HG03196 (cell line): ENCODE data around the gene PNPLA5.
"Not testable (repeated sequence)": the region's sequence is repeated elsewhere in the genome, so short reads cannot be mapped to it uniquely, and the experiment has no call there.

ENCODE experiments used
- ATAC-seq: cut with Tn5 transposase; IDR thresholded peaks from one replicate; pipeline ENCODE4 v1.9.1; 2021; ENCODE audit not compliant: unreplicated experiment

The PNPLA5 gene, protein sequence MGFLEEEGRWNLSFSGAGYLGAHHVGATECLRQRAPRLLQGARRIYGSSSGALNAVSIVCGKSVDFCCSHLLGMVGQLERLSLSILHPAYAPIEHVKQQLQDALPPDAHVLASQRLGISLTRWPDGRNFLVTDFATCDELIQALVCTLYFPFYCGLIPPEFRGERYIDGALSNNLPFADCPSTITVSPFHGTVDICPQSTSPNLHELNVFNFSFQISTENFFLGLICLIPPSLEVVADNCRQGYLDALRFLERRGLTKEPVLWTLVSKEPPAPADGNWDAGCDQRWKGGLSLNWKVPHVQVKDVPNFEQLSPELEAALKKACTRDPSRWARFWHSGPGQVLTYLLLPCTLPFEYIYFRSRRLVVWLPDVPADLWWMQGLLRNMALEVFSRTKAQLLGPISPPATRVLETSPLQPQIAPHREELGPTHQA

DNA sequence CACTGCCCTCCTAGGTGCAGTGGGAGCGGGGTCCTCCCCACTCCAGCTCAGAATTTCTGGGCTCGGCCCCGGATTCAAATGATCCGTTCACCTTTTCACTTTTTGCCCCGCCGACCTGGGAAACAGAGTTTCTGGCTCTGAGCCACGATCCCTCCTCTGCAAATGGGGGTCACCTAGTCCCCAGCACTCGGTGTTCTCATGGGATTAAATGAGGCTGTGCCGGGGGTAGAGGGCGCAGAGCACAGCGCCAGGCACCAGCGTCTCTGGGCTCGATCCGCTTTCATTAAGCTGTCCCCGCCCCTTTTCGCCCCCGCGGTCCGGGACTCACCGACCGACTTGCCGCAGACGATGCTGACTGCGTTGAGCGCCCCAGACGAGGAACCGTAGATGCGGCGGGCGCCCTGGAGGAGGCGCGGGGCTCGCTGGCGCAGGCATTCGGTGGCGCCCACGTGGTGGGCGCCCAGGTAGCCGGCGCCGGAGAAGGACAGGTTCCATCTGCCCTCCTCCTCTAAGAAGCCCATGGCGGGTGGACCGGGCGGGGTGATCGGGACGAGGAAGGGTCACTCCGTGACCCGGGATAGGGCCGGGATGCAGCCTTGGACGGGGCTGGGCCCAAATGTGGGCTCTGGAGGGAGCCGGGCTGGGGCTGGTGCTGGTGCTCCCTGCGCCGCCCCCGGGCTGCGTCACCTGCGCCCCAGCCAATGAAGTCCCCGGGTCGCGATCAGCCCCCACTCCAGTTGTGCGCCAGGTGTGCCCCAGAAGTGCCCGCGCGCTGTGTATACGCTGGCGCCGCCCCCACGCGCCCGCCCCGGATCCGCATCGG, at the start of gene PNPLA5:
PNPLA5 (minus strand) TSS at position 654 of the 823 bp plus-strand sequence; CDS start at position 521, 133 bp downstream.
- no peak for ATAC-seq

DNA sequence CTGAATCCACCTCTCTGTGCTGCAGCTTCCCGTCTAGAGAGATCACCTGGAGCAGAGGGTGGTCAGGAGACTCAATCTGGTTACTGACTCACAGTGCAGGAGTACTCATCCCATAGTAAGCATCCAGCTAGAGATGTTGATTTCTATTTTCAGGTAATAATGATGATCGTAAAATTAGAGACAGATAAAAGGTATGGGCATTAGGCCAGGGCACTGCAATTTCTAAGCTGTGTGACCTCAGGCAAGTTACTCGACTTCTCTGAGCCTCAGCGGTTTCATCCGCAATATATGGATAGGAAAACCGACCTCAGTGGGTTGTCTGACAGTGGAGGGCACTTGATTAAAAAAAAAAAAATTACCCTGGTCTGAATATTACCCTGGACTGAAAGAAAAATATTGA, 49.6 kb upstream of the PNPLA5 start:
- ATAC-seq: no peak

DNA sequence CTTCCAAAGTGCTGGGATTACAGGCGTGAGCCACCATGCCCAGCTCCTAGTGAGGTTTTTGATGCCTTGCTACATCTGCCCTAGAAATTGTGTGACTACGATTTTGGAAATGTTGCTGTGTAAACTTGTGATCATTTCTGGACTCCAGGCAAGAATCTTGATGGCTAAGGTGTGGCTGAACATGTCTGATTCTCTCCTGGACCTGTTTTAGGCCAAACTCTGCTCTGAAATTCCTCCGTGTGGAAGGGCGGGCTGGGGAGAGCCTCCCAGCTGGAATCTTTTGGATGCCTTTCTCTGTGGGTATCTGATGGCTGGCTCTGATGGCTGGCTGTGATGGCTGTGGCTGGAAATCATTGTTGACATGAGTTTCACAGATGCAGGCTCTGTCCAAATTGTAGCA, 40.0 kb upstream of the PNPLA5 start:
- ATAC-seq: no peak

DNA sequence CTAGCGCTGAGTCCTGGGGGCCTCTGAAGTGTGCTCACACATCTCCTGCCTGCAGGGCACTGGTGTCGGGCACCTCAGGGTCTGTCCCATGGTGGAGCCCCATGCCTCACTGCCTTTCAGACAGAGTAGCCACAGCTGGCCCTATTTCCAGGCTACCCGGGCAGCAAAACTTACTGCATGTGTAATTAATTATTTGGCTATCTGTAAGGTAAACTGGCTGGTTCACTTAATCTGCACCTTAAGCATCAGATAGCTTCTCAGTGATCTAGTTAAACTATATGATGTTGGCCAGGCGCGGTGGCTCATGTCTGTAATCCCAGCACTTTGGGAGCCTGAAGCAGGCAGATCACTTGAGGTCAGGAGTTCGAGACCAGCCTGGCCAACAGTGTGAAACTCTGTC, 37.1 kb upstream of the PNPLA5 start:
- no peak for ATAC-seq

DNA sequence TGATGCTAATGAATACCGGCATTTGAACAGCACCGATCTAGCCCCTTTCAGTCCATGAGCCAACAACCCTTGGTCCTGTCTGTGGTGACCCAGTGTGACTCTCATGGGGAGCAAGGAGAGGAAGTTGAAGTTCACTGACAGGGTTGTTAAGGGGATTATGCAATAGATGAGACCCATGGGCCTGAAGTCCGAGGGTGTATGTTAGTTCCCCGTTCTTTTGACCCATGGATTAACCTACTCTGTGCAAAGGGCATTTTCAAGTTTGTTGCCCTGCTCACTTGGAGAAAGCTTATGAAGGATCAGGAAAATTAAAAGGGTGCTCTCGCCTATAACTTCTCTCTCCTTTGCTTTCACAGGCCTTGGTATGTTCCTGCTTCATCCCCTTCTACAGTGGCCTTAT, 36.7 kb upstream of the PNPLA5 start:
- no peak for ATAC-seq

DNA sequence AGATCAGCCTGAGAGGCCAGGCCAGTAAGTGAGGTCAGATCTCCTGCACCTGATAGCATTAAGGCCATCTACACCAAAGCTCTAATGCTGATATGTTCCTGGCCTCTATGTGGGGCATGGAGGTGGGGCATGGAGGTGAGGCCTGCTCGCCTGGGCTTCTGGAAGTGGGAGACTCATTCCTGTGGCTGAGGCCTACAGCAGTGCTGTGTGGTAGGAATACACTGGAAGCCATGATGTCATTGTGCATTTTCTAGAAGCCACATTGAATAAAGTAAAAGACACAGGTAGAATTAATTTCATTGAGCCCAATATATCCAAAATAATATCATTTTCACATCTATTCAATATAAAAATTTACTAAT, 34.5 kb upstream of the PNPLA5 start:
- ATAC-seq: no peak

DNA sequence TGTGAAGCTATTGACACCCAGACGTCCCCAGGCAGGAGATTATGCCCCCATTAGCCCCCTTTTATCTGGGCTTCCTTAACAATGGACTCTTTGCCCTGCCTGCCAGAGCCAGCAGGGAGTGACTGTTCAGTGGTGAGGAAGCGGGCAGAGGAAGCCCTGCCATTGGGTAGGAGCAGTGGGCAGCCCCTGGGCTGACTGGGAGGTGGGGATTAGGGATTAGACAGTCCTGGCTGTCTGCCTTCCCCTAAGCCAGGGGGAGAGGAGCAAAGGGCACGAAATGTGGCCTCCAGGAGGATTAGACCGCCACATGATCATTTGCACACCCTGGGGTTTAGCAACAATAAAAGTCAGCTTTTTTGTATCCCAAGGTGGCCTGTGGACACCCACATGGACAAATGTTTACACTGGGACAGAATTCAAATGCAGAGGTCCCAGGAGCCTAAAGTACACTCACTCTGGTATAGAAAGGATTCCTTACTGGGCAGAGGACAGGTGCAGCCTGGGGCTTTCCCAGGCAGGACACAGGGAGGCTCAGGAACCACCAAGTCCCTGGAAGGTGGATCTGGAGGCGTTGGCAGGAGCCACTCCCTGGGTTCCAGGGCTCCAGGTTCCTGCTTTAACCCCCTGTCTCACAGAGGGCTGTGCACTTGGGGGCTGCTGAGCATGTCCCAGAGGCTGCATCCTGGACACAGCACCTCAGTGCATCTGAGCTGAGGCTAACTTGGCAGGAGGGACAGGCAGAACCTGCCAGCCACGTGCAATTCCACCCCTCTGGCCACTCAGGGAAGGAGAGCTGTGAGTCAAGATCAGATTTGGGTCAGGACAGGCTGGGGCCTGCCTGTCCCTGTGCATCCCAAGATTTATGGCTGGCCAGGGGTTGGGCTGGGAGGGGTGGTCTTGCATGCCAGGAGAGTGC, 33.9 kb upstream of the PNPLA5 start:
- no peak for ATAC-seq

DNA sequence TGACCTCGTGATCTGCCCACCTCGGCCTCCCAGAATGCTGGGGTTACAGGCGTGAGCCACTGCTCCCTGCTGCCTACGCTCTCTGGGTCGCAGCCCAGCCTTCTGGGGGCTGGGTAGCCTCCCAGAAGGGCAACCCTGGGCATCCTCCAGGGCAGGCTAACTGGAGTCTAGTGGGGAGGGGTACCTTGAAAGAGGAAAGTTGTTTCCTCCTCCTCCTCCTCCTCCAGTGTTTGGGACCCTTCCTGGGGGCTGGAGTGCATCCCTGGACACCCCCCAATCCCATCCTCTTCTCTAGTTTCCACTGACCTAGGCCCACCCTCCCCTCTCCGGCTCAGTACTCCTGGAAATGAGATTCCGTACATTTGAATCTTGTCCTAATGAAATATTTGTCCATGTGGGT, 33.1 kb upstream of the PNPLA5 start:
- no peak for ATAC-seq

DNA sequence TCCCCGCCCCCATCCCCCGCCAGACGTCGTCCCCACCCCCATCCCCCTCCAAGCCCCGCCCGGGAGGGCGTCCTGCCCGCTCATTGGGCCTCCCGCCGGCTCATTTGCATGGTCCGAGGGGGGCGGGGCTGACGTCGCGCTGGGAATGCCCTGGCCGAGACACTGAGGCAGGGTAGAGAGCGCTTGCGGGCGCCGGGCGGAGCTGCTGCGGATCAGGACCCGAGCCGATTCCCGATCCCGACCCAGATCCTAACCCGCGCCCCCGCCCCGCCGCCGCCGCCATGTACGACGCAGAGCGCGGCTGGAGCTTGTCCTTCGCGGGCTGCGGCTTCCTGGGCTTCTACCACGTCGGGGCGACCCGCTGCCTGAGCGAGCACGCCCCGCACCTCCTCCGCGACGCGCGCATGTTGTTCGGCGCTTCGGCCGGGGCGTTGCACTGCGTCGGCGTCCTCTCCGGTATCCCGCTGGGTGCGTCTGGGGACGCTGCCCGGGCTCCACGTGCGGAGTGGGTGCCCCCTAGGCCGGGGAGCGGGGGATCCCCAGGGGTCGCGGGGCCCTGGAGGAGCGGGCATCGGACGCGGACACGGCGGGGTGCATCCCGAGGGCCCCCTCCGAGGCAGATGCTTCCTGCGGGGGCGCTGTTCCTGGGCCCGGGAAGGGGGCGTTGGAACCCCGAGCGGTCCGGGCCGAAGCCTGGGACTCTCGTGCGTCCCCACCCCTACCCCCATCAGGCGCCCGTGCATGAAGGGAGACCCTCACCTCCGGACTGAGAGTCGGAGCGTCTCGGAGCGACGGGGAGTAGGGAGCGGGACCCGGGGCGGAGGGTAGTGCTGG, 32.0 kb upstream of the PNPLA5 start, which contains the start of gene PNPLA3:
PNPLA3 (plus strand) TSS at position 175 of the 834 bp plus-strand sequence; CDS start at position 282, 107 bp downstream.
- ATAC-seq: no peak

DNA sequence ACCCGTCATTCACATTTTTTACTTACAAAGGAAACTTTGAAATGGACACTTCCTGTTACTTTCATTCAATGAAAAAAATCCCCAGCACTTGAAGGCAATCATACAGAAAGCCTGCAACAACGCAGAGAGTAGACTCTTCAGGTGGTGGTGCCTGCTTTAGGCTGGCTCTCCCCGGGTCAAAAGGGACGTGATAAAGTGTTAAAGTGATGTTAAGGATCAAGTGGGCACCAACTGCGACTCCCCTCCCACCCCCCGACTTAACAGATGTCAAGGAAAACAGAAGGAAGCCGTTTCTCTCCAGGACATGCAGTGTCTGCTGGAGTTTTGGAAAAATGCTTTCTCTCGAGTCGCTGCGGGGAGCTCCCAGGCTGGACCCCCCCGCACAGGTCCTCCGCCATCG, 31.4 kb upstream of the PNPLA5 start:
- no peak for ATAC-seq

DNA sequence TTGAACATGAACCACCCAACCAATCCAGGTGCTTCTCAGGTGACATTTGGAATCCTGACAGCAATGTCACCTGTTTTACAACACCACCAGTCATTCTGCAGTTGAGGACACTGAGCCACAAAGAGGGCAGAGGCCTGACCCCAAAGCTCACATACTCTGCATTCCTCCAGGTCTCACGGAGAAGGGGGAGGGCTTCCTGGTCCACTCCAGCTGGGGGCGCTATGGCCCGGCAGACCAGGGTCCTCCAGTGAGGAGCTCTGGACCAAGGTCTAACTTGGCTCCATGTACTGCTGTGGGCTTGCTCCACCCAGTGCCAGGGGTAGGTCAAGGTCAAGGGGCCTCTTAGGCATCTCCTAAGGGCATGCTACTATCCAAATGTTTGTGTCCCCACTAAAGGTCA, 30.3 kb upstream of the PNPLA5 start:
- no peak for ATAC-seq

DNA sequence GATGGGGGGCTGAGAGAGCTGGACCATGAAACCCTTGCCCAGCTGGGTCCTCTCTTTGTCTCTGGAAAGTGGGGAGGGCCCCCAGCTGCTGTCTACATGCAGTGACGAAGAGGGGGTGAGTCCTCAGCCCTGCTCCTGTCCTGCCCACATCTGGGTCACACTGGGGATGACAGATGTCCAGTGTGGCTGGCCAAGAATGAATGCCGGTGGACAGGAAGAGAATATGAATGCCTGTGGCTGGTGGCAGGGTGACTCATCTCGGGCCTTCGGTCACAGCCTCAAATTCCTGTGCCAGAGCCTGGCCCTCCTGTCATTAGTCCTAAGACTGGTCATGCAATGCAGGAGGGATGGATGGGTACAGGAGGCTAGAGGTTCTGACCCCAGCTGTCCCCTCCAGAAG, 29.6 kb upstream of the PNPLA5 start:
- ATAC-seq: no peak

DNA sequence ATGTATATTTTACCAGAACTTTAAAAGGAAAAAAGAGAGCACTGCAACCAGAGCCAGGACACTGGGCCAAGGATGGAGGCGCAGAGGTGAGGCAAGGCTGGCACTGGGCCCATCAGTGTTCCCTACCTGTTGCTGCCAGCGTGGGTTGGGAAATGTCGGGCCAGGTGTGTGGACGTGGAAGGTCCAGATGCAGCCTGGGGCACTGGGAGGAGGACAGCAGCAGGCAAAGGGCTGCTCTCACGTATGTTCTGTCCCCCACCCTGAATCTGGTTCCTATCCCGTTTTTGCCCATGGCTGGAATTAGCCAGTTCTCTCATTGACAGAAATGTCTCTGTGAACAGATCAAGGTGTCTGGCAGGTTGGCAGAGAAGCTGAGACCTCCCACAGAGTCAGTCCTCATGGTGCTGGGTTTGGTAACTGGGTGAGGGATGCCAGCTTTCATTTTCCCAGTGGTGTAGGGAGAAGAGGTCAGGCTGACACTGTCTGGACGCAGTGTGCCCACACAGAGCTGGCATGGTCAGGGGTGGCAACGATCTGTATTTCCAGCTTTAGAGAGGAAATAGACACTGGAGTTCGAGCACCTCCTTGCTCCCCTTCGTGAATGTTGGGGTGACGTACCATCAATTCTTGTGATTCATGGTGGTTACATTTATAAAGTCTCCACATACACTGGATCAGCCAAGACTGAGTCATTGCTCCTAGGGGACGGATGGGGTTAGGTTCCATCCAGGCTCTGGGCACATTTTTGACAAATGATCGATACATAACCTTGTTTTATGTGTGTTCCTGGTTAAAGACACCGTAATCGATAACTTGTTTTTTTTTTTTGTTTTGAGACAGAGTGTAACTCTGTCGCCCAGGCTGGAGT, 27.5 kb upstream of the PNPLA5 start:
- ATAC-seq: no peak

DNA sequence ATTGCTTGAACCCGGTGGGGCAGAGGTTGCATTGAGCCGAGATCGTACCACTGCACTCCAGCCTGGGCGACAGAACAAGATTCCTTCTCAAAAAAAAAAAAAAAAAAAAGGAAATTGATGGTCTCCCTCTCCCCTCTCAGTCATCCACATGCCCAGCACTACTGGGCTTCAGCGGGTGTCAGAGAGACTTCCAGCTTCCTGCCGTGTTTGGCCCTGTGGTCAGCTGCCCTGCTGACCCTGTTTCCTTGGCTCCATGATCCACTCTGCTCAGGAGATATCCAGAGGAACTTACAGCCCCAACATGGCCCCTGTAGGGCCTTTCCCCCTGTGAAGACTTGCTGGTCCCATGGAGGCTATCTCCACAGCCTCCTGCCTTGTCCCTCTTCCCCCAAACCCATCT, 25.7 kb upstream of the PNPLA5 start:
- ATAC-seq: no peak

DNA sequence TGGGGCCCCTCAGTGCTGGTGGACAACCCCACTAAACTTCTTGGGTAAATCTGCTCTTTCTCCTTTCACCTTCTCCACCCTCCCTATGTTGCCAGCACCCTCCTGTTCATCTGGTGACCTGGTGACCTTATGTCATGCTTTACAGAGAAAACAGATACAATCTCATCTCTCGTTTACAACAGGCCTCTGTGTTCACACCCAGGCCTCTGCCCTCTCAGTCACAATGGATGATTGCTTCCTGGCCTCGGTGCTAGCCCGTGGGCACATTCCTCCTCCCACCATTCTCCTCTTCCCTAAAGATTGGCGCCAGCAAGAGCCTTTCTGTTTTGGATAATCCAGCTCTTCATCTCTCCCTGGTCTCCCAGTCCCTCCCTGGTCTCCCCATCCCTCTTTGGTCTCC, 19.5 kb upstream of the PNPLA5 start:
- no peak for ATAC-seq

DNA sequence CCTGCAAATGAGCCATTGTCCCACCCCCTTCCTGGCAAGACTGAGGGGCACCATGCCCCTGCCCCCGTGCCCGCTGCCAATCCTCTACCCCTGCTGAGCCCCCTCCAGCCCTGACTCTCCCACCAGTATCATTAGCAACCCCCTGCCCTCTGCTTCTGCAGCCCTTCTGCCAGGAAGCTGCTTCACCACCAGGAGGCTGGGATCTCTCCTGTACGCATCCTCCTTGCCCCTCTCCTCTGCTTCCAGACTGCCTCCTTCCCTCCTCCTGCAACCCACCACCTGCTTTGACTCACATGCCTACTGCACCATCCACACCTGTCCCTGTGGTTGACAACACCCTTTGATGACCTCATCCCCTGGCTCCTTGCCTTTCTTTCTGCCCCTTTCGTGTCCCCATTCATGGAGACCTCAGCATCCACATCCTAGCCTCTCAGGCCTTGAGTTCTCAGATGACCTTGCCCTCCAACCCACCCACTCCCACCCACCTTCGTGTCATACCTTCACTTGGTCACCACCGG, 18.4 kb upstream of the PNPLA5 start:
- ATAC-seq: no peak

DNA sequence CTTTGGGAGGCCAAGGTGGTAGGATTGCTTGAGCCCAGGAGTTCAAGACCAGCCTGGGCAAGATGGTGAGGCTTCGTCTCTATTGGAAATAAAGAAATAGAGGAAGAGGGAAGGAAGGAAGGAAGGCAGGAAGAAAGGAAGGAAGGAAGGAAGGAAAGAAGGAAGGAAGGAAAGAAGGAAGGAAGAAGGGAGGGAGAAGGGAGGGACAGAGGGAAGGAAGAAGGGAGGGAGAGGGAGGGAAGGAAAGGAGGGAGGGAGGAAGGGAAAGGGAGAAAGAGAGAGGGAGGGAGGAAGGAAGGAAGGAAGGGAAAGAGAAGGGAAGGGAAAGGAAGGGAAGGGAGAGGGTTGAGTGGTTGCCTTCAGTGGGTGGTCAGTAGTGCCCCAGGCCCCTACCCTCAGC, 17.9 kb upstream of the PNPLA5 start:
- ATAC-seq: no peak

DNA sequence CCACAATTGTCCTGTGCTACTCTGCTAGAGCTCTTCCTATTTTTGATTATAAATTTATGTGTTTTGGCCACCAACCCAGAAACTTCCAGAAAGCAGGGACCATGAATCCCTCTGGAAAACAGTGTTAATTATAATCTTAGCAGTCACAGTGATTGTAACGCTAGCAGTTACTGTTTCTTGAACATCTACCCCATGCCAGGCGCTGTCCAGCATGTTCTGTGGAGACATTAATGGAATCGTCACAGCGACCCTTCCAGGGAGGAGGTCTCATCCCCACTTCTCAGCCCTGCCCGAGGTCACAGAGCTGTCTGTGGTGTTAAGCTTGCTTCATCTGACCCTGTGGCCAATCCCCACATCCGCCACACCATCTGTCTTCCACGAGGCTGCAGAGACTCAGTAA, 13.9 kb upstream of the PNPLA5 start:
- ATAC-seq: no peak

DNA sequence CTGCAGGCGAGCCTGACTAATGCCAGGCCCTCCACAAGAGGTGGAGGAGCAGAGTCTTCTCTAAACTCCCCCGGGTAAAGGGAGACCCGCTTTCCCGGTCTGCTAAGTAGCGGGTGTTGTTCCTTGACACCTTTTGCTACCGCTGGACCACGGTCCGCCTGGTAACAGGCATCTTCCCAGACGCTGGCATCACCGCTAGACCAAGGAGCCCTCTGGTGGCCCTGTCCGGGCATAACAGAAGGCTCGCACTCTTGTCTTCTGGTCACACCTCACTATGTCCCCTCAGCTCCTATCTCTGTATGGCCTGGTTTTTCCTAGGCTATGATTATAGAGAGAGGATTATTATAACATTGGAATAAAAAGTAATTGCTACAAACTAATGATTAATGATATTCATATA, 12.6 kb upstream of the PNPLA5 start:
- ATAC-seq: not testable (repeated sequence)
